Panc1 (cell line): ENCODE results near the gene NPNT. TPM values are rescaled to one million over a fixed set of nuclear protein-coding genes. Genes with fewer than 3 reads are reported as not detected.

Experiments used
- ATAC-seq: fragments of 200-7000 bp; cut with Tn5 transposase; 2 replicates; pipeline ENCODE4 v1.9.1; 2020; ENCODE audit warnings: mild to moderate bottlenecking, moderate library complexity
- BruUV-seq: library from RNA; stranded (reverse); fragments of 400-500 nt; replicated peaks from 2 replicates; lab custom pipeline; 2021; lab: Mats Ljungman, UMichigan
- CTCF ChIA-PET: fragments of 300-600 bp; sonication (Branson Sonifier 250); formaldehyde crosslinking; loops from one replicate; lab custom pipeline; 2022; ENCODE audit warnings: antibody characterized with exemption; lab: Charles Lee
- POLR2A ChIA-PET: fragments of 300-600 bp; sonication (Branson Sonifier 250); formaldehyde crosslinking; loops from one replicate; lab custom pipeline; 2022; ENCODE audit warnings: antibody characterized with exemption; lab: Charles Lee
- DNase-seq: peaks from one replicate; pipeline ENCODE4 v3.0.0-alpha.2; 2010; ENCODE audit warnings: low read depth, low spot score
- H3K27ac ChIP-seq: 2 replicates; pipeline ENCODE4 v1.5.1; 2011; ENCODE audit warnings: mild to moderate bottlenecking, low read length, inconsistent platforms
- H3K27me3 ChIP-seq: fragments of 200-500 bp; sonication (Bioruptor generic); 2 replicates; pipeline ENCODE4 v1.6.0; 2014; ENCODE audit warnings: low read length, inconsistent platforms; ENCODE audit not compliant: control insufficient read depth, insufficient read depth
- H3K36me3 ChIP-seq: fragments of 200-500 bp; sonication (Bioruptor generic); 2 replicates; pipeline ENCODE4 v1.5.1; 2014; ENCODE audit warnings: inconsistent platforms, mild to moderate bottlenecking, low read length, moderate library complexity; ENCODE audit not compliant: control insufficient read depth, insufficient read depth
- H3K4me1 ChIP-seq: 2 replicates; pipeline ENCODE4 v1.5.1; 2011; ENCODE audit warnings: inconsistent platforms, mild to moderate bottlenecking, low read length, moderate library complexity; ENCODE audit not compliant: control insufficient read depth, insufficient read depth
- H3K4me3 ChIP-seq, 2 experiments: 2 replicates each; pipeline ENCODE4 v1.5.1; 2011 to 2012; ENCODE audit warnings: low read depth in 2 of 2, low read length in 2 of 2, mild to moderate bottlenecking in 2 of 2, inconsistent platforms in 1 of 2, moderate library complexity in 1 of 2
- H3K9me3 ChIP-seq: fragments of 200-500 bp; sonication (Bioruptor generic); 2 replicates; pipeline ENCODE4 v1.5.1; 2014; ENCODE audit warnings: low read depth, mild to moderate bottlenecking, inconsistent platforms, low read length, moderate library complexity; ENCODE audit not compliant: control insufficient read depth, insufficient read depth
- POLR2AphosphoS5 ChIP-seq: IDR thresholded peaks from 2 replicates; pipeline ENCODE4 v1.6.1; 2012; ENCODE audit warnings: mild to moderate bottlenecking, low read depth, low read length, moderate library complexity
- SIN3A ChIP-seq: IDR thresholded peaks from 2 replicates; pipeline ENCODE4 v1.6.1; 2012; ENCODE audit warnings: low read depth, mild to moderate bottlenecking, low read length, moderate library complexity, borderline replicate concordance; ENCODE audit not compliant: insufficient read depth
- TCF7L2 ChIP-seq: IDR thresholded peaks from 2 replicates; pipeline ENCODE4 v1.6.1; 2011; ENCODE audit warnings: mild to moderate bottlenecking, low read depth, low read length, inconsistent platforms
- in situ Hi-C: cut with HindIII; loops from 2 replicates; pipeline ENCODE4 v1.10.0; 2016; ENCODE audit warnings: low sequenced_read_pairs, low pct_unique_long_range_greater_than_20kb
- intact Hi-C: fragments of 100-400 bp; cut with micrococcal nuclease; formaldehyde crosslinking; loops from one replicate; pipeline ENCODE4 v1.10.0; 2022; ENCODE audit not compliant: unreplicated experiment
- total RNA-seq: library from RNA; stranded (reverse); gene quantifications from one replicate; pipeline ENCODE4 v1.2.1, GENCODE V29; 2021; ENCODE audit not compliant: unreplicated experiment
- TF ChIP-seq, protein P1 (sequence below), 2 experiments: IDR thresholded peaks; 2 replicates each; pipeline ENCODE4 v1.6.1; 2011 to 2012; ENCODE audit warnings: low read depth in 2 of 2, control low read depth in 1 of 2, low read length in 1 of 2, mild to moderate bottlenecking in 1 of 2, moderate library complexity in 1 of 2; ENCODE audit not compliant: insufficient read depth in 1 of 2
- TF ChIP-seq, protein P2 (sequence below): fragments of 450-650 bp; IDR thresholded peaks from 2 replicates; pipeline ENCODE4 v1.5.1; 2017; ENCODE audit warnings: mild to moderate bottlenecking

NPNT gene
- total RNA-seq, 1 experiment from 2014 or later, result 1.9 TPM

DNA sequence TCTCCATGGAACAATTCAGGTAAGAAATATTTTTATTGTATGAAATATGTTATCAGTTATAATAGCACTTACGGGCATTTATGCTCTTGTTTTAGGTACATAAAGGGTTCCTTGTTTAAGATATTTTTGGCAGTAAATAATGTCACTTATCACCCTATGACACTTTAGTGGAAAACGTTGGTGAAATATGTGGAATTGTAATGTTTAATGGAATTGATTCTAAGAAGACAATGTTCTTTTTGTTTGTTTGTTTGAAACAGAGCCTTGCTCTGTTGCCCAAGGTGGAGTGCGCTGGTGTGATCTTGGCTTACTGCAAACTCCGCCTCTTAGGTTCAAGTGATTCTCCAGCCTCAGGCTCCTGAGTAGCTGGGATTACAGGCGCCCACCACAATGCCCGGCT lies 17.4 kb downstream of the NPNT start:
- intact Hi-C loops (no loop called here), in situ Hi-C loops (no loop called here)
- no peak for ATAC-seq
- H3K4me1 ChIP-seq, result no peaks in the 10 kb centered on the region
- H3K4me3 ChIP-seq, result no peak overlapping the region
- H3K27me3 ChIP-seq, result no peaks in the 10 kb centered on the region
- ChIA-PET CTCF (no interaction called here), POLR2A (no interaction called here)
- no peaks in the 10 kb centered on the region for H3K36me3 ChIP-seq
- TF ChIP-seq SIN3A (no peak), POLR2AphosphoS5 (no peak), TCF7L2 (no peak)
- TF ChIP-seq, protein P1, sequence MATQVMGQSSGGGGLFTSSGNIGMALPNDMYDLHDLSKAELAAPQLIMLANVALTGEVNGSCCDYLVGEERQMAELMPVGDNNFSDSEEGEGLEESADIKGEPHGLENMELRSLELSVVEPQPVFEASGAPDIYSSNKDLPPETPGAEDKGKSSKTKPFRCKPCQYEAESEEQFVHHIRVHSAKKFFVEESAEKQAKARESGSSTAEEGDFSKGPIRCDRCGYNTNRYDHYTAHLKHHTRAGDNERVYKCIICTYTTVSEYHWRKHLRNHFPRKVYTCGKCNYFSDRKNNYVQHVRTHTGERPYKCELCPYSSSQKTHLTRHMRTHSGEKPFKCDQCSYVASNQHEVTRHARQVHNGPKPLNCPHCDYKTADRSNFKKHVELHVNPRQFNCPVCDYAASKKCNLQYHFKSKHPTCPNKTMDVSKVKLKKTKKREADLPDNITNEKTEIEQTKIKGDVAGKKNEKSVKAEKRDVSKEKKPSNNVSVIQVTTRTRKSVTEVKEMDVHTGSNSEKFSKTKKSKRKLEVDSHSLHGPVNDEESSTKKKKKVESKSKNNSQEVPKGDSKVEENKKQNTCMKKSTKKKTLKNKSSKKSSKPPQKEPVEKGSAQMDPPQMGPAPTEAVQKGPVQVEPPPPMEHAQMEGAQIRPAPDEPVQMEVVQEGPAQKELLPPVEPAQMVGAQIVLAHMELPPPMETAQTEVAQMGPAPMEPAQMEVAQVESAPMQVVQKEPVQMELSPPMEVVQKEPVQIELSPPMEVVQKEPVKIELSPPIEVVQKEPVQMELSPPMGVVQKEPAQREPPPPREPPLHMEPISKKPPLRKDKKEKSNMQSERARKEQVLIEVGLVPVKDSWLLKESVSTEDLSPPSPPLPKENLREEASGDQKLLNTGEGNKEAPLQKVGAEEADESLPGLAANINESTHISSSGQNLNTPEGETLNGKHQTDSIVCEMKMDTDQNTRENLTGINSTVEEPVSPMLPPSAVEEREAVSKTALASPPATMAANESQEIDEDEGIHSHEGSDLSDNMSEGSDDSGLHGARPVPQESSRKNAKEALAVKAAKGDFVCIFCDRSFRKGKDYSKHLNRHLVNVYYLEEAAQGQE (IDR thresholded peaks at IDR 0.05; ENCODE audit: insufficient read depth in 1 of 2, low read depth in 2 of 2, low read length in 1 of 2), result no peak
- TF ChIP-seq, protein P2, sequence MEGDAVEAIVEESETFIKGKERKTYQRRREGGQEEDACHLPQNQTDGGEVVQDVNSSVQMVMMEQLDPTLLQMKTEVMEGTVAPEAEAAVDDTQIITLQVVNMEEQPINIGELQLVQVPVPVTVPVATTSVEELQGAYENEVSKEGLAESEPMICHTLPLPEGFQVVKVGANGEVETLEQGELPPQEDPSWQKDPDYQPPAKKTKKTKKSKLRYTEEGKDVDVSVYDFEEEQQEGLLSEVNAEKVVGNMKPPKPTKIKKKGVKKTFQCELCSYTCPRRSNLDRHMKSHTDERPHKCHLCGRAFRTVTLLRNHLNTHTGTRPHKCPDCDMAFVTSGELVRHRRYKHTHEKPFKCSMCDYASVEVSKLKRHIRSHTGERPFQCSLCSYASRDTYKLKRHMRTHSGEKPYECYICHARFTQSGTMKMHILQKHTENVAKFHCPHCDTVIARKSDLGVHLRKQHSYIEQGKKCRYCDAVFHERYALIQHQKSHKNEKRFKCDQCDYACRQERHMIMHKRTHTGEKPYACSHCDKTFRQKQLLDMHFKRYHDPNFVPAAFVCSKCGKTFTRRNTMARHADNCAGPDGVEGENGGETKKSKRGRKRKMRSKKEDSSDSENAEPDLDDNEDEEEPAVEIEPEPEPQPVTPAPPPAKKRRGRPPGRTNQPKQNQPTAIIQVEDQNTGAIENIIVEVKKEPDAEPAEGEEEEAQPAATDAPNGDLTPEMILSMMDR, result no peak
- no peaks in the 10 kb centered on the region for H3K9me3 ChIP-seq
- BruUV-seq, result no TSS peak
- H3K27ac ChIP-seq, result no peak overlapping the region
- no peak for DNase-seq

DNA sequence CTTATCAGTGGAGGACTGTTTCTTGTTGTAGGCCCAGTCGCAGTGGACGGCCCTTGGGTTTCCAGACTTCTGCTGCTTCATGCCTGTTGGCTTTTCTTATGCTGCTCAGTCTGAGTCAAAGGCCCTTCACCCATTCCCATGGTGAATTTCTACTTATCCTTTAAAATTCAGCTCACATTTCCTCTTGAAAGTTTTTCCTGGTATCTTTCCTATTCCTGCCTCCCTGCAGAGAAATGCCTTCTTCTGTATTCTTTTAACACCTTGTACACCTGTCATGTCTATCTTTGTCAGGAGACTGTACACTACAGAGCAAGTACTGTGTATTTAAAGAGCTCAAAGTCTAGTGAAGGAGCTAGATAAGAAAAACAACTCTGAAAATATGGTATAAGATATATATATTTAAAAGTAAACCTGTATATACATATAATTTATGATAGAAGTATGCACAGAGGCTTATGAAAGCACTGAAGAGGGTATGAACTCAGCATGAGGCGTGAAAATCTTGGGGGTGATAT lies 22.0 kb downstream of the NPNT start:
- intact Hi-C loops (no loop called here), in situ Hi-C loops (no loop called here)
- no peaks in the 10 kb centered on the region for H3K4me1 ChIP-seq
- CTCF ChIA-PET, result interaction anchor here (0.5 kb wide), 1 partner anchor 39 kb away, joined by 3 read pairs; no protein-coding TSS in a partner anchor
- no peak for DNase-seq
- no peak overlapping the region for H3K4me3 ChIP-seq
- BruUV-seq, result no TSS peak
- no peak for ATAC-seq
- no peaks in the 10 kb centered on the region for H3K9me3 ChIP-seq
- POLR2A ChIA-PET, result no interaction called here
- TF ChIP-seq SIN3A, result no peak
- TF ChIP-seq POLR2AphosphoS5, result no peak
- TF ChIP-seq, protein P1 (IDR thresholded peaks at IDR 0.05; ENCODE audit: insufficient read depth in 1 of 2, low read depth in 2 of 2, low read length in 1 of 2), result no peak
- no peak for TF ChIP-seq TCF7L2
- TF ChIP-seq, protein P2, result no peak
- H3K27me3 ChIP-seq, result no peaks in the 10 kb centered on the region
- no peaks in the 10 kb centered on the region for H3K36me3 ChIP-seq
- H3K27ac ChIP-seq, result no peak overlapping the region
